Muscle of arm (tissue), 12 donors: ENCODE results near the gene PPP6R3. TPM values are rescaled to one million over a fixed set of nuclear protein-coding genes. Genes with fewer than 3 reads are reported as not detected.

Experiments
- DNase-seq: peaks from one replicate; pipeline ENCODE4 v3.0.0-alpha.2; 2013
- polyA plus RNA-seq, 12 donors: library from polyadenylated mRNA; unstranded; fragments of 120-200 nt; gene quantifications; one replicate each; pipeline ENCODE4 v1.2.1, GENCODE V29; 2013; ENCODE audit not compliant: insufficient read length in 12 of 12

PPP6R3 gene
- polyA plus RNA-seq, 12 donors, result 49.0 to 96.1 (median 68.0) TPM; not detected in 1

DNA sequence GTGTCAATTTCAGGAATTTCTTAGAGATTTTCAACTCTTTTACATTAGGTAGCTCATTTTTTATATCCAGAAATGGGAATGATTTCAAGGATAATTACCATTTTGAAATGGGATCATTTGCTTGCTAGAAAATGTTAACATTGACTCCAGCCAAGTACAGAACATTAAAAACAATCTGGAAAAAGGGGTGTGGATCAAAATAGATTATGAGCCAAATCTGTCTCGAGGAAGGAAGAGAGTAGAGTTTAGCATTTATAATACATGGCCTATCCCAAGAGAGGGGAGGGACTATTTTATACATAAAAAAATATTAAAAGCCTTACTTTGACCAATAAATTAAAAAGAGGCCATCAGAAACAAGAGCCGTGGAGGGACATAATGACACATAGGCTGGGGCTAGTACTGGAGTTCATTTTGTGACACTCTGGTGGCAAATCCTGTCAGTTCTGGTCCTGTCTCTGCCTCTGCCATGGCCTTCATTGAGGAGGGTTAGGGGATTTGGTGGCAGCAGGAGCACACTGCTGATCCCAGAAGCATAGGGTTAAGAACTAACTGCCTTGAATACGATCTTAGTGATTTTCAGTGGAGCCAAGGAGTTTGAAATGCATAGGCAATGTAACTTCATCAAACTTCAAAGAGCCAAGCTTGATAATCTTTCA lies 20.4 kb downstream of the PPP6R3 start:
- DNase-seq, result peak; percentile 31

DNA sequence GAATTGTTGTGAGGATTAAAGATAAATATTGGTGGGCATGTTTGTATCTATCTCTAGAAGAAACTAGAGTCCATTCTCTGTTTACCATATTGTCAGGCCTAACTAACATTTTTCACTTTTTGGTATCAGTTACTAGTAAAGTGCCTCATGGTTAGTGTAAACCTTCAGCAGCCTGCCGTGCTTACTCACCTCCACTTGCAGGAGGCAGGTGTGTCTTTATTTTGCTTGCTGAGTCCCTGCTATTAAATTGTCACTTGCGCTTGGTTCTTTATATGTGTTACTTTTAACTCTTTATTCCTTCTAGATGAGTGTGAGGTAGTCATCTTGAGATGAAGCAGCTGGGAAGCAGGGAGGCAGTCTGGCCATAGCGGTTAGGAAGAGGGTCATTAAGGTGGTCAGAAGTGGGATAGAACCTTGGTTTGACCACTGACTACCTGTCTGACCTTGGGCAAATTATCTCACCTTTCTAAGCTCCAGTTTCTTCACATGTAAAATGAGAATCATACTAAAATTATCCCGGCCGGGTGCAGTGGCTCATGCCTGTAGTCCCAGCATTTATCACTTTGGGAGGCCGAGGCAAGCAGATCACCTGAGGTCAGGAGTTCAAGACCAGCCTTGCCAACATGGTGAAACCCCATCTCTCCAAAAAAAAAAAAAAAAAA lies 21.2 kb downstream of the PPP6R3 start:
- no peak for DNase-seq

DNA sequence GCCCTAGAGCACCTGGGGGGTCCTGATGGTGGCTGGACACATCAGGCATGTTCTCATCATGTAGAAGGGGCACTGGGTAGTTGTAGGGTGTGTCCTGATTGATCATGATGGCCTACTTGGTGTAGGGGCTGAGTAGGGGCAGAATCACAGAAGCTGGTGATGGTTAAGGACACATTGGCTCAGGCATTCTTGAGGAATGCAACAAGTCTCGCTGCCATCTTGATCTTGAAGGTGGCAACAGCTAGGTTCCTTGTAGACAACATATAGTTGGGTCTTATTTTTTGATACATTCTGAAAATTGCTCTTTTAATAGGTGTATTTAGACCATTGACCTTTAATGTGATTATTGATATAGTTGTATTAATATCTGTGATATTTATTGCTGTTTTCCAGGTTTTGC lies 28.1 kb downstream of the PPP6R3 start:
- DNase-seq, result no peak

DNA sequence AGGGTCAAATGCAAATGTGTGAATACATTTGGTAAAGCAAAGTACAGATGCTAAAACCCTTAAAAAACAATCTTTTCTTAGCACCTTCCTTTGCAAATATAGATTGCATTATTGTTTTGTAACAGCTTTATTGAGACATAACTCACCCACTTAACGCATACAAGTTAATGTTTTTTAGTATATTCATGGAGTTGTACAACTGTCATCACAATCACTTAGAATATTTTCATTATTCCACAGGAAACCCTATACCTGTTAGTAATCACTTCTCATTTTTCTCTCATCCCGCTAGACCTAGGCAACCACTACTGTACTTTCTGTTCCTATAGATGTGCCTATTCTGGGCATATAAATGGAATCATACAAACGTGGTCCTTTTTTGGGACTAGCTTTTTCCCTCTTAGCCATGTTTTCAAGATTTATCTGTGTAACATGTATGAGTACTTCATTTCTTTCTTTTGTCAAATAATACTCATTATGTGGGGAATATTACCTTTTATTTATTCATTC lies 34.7 kb downstream of the PPP6R3 start:
- DNase-seq, result no peak

DNA sequence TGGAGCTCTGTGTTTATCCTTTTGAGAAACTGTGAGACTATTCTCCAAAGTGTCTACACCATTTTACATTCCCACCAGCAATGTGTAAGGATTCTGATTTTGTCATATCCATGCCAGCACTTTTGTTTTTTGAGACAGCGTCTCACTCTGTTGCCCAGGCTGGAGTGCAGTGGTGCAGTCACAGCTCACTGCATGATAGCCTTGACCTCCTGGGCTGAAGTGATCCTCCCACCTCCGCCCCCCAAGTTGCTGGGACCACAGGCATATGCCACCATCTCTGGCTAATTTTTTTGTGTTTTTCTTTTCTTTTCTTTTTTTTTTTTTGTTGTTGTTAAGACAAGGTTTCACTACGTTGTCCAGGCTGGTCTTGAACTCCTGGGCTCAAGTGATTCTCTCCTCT lies 35.3 kb downstream of the PPP6R3 start:
- no peak for DNase-seq

DNA sequence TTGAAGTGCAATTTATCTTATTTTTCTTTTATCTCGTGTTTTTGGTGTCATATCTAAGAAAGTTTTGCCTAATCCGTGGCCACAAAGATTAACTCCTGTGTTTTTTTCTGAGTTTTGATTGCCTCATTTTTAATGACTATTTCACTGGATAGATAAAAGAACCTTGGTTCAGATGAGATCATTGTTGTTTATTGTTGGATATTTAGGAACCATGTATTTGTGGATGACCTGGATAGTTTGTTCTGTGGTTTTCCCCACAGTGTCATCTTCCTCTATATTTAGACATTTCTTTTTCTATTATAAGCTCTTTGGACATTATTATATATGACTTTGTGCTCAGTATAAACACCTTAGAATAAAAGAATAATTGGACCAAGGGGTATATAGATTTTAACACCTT lies 37.2 kb downstream of the PPP6R3 start:
- no peak for DNase-seq

DNA sequence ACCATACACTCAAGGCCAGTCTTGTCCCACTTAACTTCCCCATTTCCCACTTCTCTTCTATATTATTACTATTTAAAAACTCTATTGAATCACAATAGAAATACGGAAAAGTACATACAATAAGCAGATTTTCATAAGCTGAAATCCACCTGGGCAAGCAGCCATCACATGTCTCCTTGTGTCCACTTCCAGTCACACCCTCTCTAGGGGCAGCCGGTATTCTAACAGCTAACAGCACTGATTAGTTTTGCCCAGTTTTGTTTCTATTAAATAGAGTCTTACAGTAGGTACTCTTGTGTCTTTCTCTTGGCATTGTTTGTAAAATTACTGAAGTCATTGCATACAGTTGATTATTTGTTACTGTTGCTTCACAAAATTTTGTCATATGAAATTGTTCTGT lies 37.8 kb downstream of the PPP6R3 start:
- no peak for DNase-seq

DNA sequence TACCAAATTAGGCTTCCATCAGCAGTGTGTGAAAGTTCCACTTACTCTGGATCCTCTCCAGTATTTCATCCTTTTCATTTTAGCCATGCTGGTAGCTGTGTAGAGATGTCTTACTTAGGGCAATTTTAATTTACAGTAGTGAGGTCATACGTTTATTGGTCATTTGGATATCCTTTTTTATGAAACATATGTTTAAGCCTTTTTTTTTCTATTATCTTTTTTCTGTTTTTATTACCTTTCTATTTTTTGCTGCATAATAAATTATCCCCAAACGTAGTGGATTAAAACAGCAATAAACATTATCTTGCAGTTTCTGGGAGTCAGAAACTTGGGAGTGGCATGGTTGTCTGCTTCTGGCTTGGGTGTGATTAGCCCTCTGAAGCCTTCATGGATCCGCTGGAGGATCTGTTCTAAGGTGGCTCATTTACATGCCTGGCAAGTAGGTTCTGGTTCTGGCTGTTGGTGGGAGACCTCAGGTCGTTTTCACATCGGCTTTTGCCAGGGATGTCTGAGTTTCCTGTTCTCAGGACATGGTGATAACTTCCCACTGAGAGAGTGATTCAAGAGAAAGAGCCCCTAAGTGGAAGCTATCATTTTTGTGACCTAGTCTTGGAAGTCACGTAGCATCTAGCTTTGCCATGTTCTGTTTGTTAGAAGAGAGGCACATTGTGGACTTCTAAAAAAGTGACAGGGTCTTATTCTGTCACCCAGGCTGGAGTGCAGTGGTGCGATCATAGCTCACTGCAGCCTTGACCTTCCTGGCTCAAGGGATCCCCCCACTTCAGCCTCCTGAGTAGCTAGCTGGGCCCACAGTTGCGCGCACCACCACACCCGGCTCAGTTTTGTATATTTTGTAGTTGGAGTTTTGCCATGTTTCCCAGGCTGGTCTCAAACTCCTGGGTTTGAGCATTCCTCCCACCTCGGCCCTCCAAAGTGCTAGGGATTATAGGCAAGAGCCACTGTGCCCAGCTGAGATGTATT lies 38.6 kb downstream of the PPP6R3 start:
- DNase-seq, result no peak

DNA sequence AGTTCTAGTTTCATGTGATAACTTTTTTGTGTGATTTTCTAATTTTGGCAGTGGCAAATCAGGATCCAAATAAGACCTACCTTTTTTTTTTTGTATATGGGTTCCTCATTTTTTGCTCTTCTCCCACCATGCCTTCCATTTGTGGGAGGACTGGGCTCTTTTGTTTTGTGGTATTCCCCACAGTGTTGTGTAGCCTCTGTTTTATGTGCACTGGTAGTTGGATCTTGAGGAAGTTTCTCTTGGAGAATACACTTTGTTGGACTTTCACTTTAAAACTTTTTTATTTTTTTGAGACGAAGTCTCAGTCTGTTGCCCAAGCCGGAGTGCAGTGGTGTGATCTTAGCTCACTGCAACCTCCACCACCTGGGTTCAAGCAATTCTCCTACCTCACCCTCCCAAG lies 39.7 kb downstream of the PPP6R3 start:
- DNase-seq, result no peak

DNA sequence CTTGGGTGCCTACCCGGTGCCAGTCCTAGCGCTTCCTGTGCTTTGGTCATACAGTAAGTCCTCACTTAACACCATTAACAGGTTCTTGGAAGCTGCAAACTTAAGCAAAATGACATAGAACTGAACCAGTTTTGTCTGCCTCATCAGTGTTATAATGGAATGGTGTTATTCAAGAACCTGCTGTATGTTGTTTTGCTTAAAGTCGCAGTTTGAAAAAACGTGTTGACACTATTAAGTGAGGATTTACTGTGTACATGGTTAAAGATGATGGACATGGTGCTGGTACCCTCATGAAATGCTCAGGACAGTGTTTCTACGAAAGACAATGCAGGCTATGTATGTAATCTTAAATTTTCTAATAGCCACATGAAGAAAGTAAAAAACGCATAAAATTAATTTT lies 41.3 kb downstream of the PPP6R3 start:
- no peak for DNase-seq

DNA sequence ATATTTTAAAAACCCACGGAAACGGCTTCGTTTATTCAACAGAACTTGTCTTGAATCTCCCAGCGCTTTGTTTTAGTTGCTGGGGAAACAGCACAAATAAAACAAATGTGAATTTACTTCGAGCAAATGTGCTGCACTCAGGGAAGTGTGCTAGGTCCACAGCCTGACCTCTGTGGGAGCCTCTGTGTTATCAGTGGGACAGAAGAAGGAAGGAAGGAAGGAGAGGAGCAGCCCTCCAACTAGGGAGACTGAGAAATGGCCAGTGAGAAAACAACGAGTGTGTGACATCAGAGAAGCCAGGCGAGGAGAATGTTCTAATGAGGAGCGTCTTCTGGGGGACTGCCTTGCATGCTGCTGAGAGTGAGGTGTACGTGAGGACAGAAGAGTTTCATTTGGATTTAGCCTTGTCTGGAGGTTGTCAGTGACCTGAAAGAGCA lies 42.7 kb downstream of the PPP6R3 start:
- DNase-seq, result peak; percentile 34

DNA sequence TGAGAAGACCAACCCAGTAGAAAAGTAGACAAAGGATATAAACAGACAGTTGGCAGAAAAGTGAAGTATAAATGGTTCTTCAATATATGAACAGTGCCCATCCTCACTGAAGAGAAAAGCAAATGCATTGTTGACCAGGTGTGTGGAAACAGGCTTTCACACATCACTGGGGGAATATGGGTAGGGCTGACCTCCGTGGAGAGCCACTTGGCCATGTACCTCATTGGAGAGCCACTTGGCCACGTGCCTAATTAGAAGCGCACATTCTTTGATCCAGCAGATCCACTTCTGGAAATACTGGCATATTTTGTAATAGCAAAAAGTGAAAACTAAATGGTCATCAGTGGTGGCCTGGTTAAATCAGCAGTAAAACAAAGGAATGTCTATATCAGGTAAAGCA lies 43.2 kb downstream of the PPP6R3 start:
- no peak for DNase-seq

DNA sequence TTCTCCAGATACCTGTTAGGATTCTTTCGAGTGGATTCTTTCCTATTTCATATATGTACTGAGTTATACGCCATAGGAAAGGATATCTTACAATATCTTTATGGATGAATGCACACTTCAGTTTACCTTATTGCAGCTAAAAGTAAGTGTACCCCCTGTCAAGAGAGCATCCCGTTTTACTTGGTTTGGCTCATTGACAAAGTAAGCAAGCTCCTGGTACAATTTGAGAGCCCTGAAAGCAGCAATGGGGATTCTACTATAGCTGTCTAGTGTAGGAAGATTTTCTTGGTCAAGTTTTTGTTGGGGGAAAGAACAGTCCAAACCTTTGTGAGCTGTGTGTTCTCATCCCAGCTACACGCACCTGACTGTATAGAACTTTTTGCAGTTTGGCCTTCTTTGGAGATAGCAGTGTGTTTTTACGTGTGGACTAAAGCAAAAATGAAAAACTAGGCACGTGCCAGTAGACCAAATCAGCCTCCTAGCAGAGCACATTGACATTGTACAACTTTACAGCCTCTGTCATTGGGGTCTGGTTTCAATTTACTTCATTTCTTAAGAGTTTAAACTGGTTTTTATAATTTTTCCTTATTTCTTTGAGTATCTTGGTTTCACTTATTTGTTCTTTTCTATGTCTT lies 44.0 kb downstream of the PPP6R3 start:
- DNase-seq, result no peak

DNA sequence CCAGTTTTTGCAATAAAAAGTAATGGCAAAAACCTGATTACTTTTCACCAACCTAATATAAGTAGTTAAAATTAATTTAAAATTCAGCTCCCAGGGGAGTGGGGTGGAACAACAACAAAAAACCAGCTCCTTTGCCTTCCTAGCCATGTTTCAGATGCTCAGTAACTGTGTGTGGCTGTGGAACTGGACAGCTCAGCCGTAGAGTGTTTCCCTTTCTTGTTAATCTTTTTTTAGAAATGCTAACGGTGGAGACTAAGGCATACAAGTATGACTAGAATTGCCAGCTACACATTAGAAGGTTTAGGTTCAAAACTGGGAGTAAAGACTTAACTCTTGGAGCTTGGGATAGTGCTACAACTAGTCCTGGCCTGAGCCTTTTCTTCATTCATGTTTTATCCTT lies 45.0 kb downstream of the PPP6R3 start:
- DNase-seq, result no peak

DNA sequence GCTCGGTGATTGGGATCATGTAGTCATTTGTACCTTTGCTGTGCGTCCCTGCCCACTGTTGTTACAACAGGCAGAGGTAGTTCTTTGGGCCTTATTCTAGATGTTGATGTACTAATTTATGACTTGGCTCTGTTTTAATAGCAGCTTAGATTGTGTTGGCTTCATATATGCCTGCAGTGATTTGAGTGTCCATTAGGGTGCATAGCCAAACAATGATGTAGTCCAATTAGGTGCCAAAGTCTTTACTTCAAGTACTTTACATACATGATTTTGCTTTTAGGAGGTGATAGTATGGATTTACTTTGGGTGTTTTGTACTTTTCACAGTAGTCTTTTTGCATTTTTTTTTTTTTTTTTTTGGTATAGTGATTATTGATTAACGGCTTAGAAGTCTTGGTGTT lies 46.4 kb downstream of the PPP6R3 start:
- no peak for DNase-seq

DNA sequence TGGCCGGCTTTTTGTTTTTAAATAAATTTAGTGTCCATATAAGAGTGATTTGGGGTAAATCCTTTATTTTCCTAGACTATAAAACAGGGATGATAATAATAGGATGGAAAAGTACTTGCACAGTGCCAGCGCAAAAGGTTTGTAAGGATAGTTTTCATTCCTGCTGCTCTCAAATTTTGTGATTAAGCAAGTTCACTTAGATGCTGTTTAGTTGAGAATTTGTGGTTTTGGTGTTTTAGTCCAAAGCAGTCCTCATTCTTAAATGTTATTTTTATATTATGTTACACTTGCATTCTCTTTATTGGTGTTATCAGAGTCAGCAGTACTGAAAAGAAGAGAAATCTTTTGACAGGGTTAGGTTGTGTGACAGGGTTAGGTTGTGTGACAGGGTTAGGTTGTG lies 47.9 kb downstream of the PPP6R3 start:
- no peak for DNase-seq

DNA sequence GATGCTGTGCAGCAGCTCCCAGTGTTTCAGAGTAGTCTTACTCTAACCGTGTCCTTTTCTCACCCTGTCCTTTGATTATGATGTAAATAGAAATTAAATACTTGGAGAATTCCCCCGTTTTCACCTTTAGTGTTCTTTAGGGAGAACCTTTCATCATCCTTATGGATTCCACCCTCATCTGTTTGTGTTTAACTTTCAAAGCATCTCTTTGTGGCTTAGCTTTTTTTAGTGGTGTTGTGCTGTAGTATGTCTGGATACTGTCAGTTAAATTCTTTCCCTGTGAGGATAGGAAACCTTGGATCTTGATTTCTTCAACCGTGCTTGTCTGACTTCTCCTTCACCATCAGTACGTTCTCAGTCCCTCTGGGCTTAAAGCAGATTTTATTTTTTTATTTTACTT lies 48.5 kb downstream of the PPP6R3 start:
- no peak for DNase-seq

DNA sequence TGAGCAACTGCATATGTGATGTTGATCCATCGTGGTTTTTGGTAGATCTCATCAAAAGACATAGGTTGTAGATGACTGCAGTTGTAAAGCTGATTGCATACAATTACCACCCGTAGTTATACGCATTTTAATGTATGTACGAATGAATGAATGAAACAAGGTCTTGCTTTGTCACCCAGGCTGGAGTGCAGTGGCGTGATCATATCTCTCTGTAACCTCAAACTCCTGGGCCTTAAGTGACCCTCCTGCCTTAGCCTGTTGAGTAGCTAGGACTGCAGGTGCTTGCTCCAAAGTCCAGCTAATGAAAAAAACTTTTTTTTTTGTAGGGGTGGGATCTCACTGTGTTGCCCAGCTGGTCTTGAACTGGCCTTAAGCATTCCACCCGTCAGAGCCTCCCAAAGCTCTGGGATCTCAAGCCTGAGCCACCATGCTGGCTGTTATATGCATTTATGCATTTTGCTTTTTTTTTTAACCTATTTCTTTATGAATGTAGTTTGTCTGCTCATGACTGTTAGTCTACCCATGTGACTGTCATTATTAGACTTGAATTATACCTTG lies 53.5 kb downstream of the PPP6R3 start:
- DNase-seq, result no peak

DNA sequence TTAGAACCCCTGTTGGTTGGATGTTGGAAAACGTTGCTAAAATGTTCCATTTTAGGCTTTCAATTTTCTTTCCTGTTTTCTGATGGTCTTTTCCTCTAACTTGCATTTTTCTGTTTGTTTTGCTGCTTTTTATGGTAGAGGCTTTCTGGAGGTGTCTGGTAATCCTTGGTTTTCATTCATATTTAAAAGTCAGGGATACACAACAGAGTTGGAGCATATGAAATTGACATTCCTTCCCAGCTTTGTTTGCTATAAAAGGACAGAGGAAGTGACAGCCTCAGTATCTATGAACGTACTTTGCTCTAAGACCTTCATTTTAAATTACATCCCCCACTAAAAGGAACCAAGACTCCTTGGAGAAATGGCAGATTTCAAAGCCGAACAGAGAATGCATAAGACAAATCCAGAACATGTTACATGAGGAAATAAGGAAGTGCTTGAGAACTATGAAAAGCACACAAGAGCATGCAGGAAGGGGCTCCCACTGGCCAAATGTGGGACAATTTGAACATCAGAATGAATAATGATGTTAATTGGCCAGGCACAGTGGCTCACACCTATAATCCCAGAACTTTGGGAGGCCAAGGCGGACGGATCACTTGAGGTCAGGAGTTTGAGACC lies 56.7 kb downstream of the PPP6R3 start:
- DNase-seq, result no peak

DNA sequence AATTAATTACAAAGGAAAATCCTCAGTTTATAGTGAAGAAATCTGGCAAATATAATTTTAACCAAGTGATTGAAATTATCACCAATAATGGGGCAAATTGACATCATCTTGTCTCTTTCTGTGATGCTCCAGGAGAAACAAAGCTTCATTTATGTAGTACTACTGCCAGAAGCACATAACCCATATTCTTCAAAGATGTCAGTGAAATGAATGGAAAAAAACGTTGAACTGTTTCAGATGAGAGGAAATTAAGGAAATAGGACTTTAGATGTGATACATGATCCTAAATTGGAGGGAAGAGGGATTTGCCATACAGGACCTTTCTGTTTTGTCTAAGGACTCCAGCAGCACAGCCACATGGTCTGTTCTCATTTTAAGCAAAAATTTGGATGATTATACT lies 57.6 kb downstream of the PPP6R3 start:
- no peak for DNase-seq

DNA sequence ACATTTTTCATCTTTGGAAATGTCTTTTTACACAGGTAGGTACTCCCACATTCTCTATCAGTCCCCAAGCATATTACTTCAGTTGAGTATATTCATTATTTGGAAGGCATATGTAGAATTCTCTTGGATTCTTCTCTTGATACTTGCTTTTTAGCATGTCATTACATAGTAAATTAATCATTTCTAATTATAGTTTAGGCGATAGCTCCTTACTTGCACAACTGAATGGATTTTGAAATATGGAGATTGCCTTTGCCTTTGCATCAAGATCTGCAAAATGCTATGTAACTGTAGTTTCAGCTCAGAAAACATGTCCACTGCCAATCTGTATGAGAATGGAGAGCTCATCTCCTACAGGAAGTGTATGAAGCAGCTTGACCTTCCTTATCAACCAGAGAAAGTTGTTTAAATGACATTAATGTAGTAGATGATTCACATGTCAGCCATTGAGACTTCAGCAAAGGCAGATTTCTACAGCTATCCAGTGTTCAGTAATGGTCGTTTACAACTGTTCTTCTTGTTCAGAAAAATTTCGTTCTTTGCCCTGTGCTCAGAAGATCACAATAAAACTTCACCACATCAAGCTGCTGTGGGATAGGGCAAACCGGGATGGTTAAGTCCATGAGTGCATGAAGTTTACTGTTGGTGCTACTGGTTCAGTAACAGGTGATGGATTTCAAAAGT lies 61.6 kb downstream of the PPP6R3 start:
- no peak for DNase-seq
